Measurements from ENCODE around the gene KAZN.
A peak's percentile ranks its signal among the peaks of the same experiment; 100 is the strongest.

The KAZN gene

GRCh38 chr1:14775434-14775833, 176.9 kb downstream of the KAZN start:
- no peaks in the 10 kb centered on the region for H3F3A ChIP-seq (ENCODE audit: low read depth)
- H3K9ac ChIP-seq (ENCODE audit: low read depth, low read length, poor library complexity, severe bottlenecking), result no peak overlapping the region
- H3K9me2 ChIP-seq (replicated peaks; ENCODE audit: low read depth, low read length), result no peaks in the 10 kb centered on the region
- H2AFZ ChIP-seq (ENCODE audit: low read length), result no peak overlapping the region
- no peaks in the 10 kb centered on the region for H3K9me3 ChIP-seq (ENCODE audit: insufficient read depth, low read depth, low read length)
- no peaks in the 10 kb centered on the region for H3K79me2 ChIP-seq (ENCODE audit: insufficient read depth, low read length)
- H4K20me1 ChIP-seq (ENCODE audit: insufficient read depth, low read length, poor library complexity, severe bottlenecking), result no peaks in the 10 kb centered on the region
- H3K4me3 ChIP-seq (ENCODE audit: low read length, poor library complexity, severe bottlenecking), result no peak overlapping the region
- no peaks in the 10 kb centered on the region for H3K27me3 ChIP-seq (ENCODE audit: insufficient read depth, low read length, poor library complexity, severe bottlenecking)
- H3K36me3 ChIP-seq (ENCODE audit: insufficient read depth, low read length), result no peaks in the 10 kb centered on the region
- H3K4me2 ChIP-seq (ENCODE audit: low read depth, low read length, poor library complexity, severe bottlenecking), result no peak overlapping the region
- H3K4me1 ChIP-seq (ENCODE audit: insufficient read depth, low read length, poor library complexity, severe bottlenecking), result peaks cover 20% of the 10 kb centered on the region
- TF ChIP-seq CTCF (conservative IDR thresholded peaks at IDR 0.05; ENCODE audit: low read length), result no peak
- no peak for TF ChIP-seq EZH2phosphoT487 (IDR thresholded peaks at IDR 0.05; ENCODE audit: borderline replicate concordance)

GRCh38 chr1:14777516-14778506, 179.3 kb downstream of the KAZN start:
- H3F3A ChIP-seq (ENCODE audit: low read depth), result no peaks in the 10 kb centered on the region
- peaks cover 20% of the 10 kb centered on the region for H3K4me1 ChIP-seq (ENCODE audit: insufficient read depth, low read length, poor library complexity, severe bottlenecking)
- TF ChIP-seq EZH2phosphoT487 (IDR thresholded peaks at IDR 0.05; ENCODE audit: borderline replicate concordance) (no peak), CTCF (conservative IDR thresholded peaks at IDR 0.05; ENCODE audit: low read length) (no peak)
- H3K9ac ChIP-seq (ENCODE audit: low read depth, low read length, poor library complexity, severe bottlenecking), result peak overlapping the region; percentile 40
- H3K4me3 ChIP-seq (ENCODE audit: low read length, poor library complexity, severe bottlenecking), result peak overlapping the region; percentile 0
- H3K36me3 ChIP-seq (ENCODE audit: insufficient read depth, low read length), result no peaks in the 10 kb centered on the region
- peak overlapping the region; percentile 74 for H2AFZ ChIP-seq (ENCODE audit: low read length)
- no peaks in the 10 kb centered on the region for H3K9me2 ChIP-seq (replicated peaks; ENCODE audit: low read depth, low read length)
- H4K20me1 ChIP-seq (ENCODE audit: insufficient read depth, low read length, poor library complexity, severe bottlenecking), result no peaks in the 10 kb centered on the region
- peak overlapping the region; percentile 56 for H3K4me2 ChIP-seq (ENCODE audit: low read depth, low read length, poor library complexity, severe bottlenecking)
- no peaks in the 10 kb centered on the region for H3K27me3 ChIP-seq (ENCODE audit: insufficient read depth, low read length, poor library complexity, severe bottlenecking)
- H3K79me2 ChIP-seq (ENCODE audit: insufficient read depth, low read length), result no peaks in the 10 kb centered on the region
- no peaks in the 10 kb centered on the region for H3K9me3 ChIP-seq (ENCODE audit: insufficient read depth, low read depth, low read length)

GRCh38 chr1:14778541-14778897, 180.0 kb downstream of the KAZN start:
- H3K9ac ChIP-seq (ENCODE audit: low read depth, low read length, poor library complexity, severe bottlenecking), result peak overlapping the region; percentile 27
- H3K9me2 ChIP-seq (replicated peaks; ENCODE audit: low read depth, low read length), result no peaks in the 10 kb centered on the region
- H3K79me2 ChIP-seq (ENCODE audit: insufficient read depth, low read length), result no peaks in the 10 kb centered on the region
- peaks cover 23% of the 10 kb centered on the region for H3K4me1 ChIP-seq (ENCODE audit: insufficient read depth, low read length, poor library complexity, severe bottlenecking)
- peak overlapping the region; percentile 56 for H3K4me2 ChIP-seq (ENCODE audit: low read depth, low read length, poor library complexity, severe bottlenecking)
- no peaks in the 10 kb centered on the region for H3K9me3 ChIP-seq (ENCODE audit: insufficient read depth, low read depth, low read length)
- H3K27me3 ChIP-seq (ENCODE audit: insufficient read depth, low read length, poor library complexity, severe bottlenecking), result no peaks in the 10 kb centered on the region
- no peaks in the 10 kb centered on the region for H3K36me3 ChIP-seq (ENCODE audit: insufficient read depth, low read length)
- no peaks in the 10 kb centered on the region for H4K20me1 ChIP-seq (ENCODE audit: insufficient read depth, low read length, poor library complexity, severe bottlenecking)
- no peaks in the 10 kb centered on the region for H3F3A ChIP-seq (ENCODE audit: low read depth)
- H3K4me3 ChIP-seq (ENCODE audit: low read length, poor library complexity, severe bottlenecking), result peak overlapping the region; percentile 0
- H2AFZ ChIP-seq (ENCODE audit: low read length), result peak overlapping the region; percentile 74; the same call in 1 of the 2 replicates
- TF ChIP-seq CTCF (conservative IDR thresholded peaks at IDR 0.05; ENCODE audit: low read length), result no peak
- no peak for TF ChIP-seq EZH2phosphoT487 (IDR thresholded peaks at IDR 0.05; ENCODE audit: borderline replicate concordance)
